NT2/D1 (cell line): ENCODE measurements around the gene LDB3.

Experiments used
- DNase-seq: peaks from one replicate; pipeline ENCODE4 v3.0.0-alpha.2; 2011; ENCODE audit warnings: low read depth, low spot score
- H3K27me3 ChIP-seq: 2 replicates; pipeline ENCODE4 v1.6.0; 2011; ENCODE audit warnings: mild to moderate bottlenecking; ENCODE audit not compliant: insufficient read length, insufficient read depth
- H3K36me3 ChIP-seq: 2 replicates; pipeline ENCODE4 v1.6.1; 2011; ENCODE audit warnings: mild to moderate bottlenecking, low read length, mixed read lengths; ENCODE audit not compliant: insufficient read depth, insufficient read length
- H3K4me1 ChIP-seq: 2 replicates; pipeline ENCODE4 v1.5.1; 2011; ENCODE audit not compliant: insufficient read depth, insufficient read length
- H3K4me3 ChIP-seq: 2 replicates; pipeline ENCODE4 v1.5.1; 2011; ENCODE audit warnings: low read depth; ENCODE audit not compliant: insufficient read length
- H3K9ac ChIP-seq: 2 replicates; pipeline ENCODE4 v1.6.0; 2011; ENCODE audit warnings: low read depth; ENCODE audit not compliant: insufficient read length
- H3K9me3 ChIP-seq: 2 replicates; pipeline ENCODE4 v1.5.1; 2011; ENCODE audit warnings: mild to moderate bottlenecking, low read length; ENCODE audit not compliant: insufficient read depth
- SUZ12 ChIP-seq: IDR thresholded peaks from 2 replicates; pipeline ENCODE4 v1.6.1; 2011; ENCODE audit not compliant: insufficient read length, insufficient read depth; ENCODE audit errors: extremely low read depth
- YY1 ChIP-seq: IDR thresholded peaks from 2 replicates; pipeline ENCODE4 v1.6.1; 2011; ENCODE audit not compliant: insufficient read length, insufficient read depth
- ZNF274 ChIP-seq: IDR thresholded peaks from 2 replicates; pipeline ENCODE4 v1.6.1; 2011; ENCODE audit warnings: mild to moderate bottlenecking, low read depth, low read length

Gene LDB3

DNA sequence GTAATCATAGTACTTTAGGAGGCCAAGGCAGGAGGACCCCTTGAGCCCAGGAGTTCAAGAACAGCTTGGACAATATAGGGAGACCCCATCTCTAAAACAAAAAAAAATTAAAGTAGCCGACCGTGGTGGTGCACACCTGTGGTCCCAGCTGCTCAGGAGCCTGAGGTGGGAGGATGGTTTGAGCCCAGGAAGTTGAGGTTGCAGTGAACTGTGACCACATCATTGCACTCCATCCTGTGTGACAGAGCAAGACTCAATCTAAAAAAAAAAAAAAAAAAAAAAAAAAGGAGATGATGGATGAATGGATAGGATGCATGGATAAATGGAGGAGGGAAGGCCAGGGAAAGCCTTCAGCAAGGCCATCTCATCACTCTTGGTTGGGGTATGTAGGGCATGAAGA is 54.7 kb downstream of the LDB3 start:
- no peaks in the 10 kb centered on the region for H3K36me3 ChIP-seq
- H3K27me3 ChIP-seq: no peaks in the 10 kb centered on the region
- H3K9ac ChIP-seq: no peak overlapping the region
- no peak for DNase-seq
- H3K4me3 ChIP-seq: no peak overlapping the region
- no peaks in the 10 kb centered on the region for H3K4me1 ChIP-seq
- no peaks in the 10 kb centered on the region for H3K9me3 ChIP-seq
- no peak for TF ChIP-seq YY1
- no peak for TF ChIP-seq SUZ12
- no peak for TF ChIP-seq ZNF274

DNA sequence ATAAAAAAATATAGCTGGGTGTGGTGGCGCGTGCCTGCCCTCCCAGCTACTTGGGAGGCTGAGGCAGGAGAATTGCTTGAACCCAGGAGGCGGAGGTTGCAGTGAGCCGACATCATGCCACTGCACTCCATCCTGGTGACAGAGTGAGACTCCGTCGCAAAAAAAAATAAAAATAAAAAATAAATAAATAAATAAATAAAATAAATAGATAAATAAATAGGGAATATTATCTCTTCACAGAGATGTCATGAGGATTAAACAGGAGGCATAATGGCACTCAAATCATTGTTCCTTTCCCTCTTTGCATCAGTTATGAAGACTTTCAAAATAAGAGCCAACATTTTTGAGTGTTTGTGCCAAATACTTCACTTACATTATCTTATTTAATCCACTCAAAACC is 56.1 kb downstream of the LDB3 start:
- H3K9ac ChIP-seq: no peak overlapping the region
- no peak for DNase-seq
- TF ChIP-seq YY1 (no peak), SUZ12 (no peak), ZNF274 (no peak)

DNA sequence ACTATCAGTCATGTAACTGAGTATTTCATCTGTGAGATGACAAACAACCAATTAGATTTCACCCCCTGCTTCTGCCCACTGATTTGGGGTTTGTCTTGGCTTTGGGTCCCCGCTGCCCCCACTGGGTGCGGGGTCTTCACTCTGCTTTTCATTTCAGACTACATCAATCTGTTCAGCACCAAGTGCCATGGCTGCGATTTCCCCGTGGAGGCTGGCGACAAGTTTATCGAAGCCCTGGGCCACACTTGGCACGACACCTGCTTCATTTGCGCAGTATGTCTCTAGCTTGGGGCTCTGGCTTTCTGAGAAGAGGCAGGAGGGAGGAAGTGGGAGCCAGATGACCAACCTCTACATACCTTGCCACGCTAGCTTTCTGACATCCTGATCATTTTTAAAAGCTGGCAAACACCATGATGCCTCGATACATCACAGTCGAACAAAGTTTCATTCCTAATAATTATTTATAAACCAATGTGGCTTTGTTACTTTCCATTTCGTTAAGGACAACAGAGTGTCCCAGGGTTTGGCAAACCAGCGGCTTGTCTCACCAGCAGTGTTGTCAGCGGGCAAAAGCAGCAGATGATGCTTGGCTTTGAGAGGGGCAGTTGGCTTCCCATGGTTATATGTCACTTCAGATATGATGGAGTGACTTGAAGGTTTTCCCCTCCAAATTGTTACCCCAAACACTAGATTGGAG is 57.8 kb downstream of the LDB3 start:
- no peaks in the 10 kb centered on the region for H3K9me3 ChIP-seq
- H3K9ac ChIP-seq: no peak overlapping the region
- H3K27me3 ChIP-seq: no peaks in the 10 kb centered on the region
- no peaks in the 10 kb centered on the region for H3K36me3 ChIP-seq
- TF ChIP-seq ZNF274 (no peak), YY1 (no peak), SUZ12 (no peak)
- DNase-seq: no peak
- H3K4me1 ChIP-seq: no peaks in the 10 kb centered on the region
- no peak overlapping the region for H3K4me3 ChIP-seq

More for the DNA sequence above, 56.1 kb downstream of the LDB3 start:
- Histone ChIP-seq H3K4me3 (no peak overlapping the region), H3K36me3 (no peaks in the 10 kb centered on the region), H3K4me1 (no peaks in the 10 kb centered on the region), H3K27me3 (no peaks in the 10 kb centered on the region), H3K9me3 (no peaks in the 10 kb centered on the region)

DNA sequence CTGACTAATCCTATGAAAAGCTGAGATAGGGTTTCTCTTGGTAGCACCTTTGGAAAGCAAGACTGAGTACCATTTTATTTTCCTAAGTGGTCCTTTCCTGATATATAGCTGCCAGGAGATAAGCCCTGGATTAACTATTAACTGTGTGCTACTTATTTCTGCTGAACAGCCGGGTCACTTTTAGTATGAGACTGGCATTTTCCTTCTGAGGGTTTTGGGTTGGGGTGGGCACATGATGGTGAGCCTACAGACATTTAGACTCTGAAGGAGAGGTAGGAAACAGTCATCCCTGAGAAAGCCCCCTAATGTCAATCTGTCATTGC is 58.3 kb downstream of the LDB3 start:
- no peak overlapping the region for H3K4me3 ChIP-seq
- no peak overlapping the region for H3K9ac ChIP-seq
- H3K9me3 ChIP-seq: no peaks in the 10 kb centered on the region
- no peaks in the 10 kb centered on the region for H3K27me3 ChIP-seq
- H3K4me1 ChIP-seq: no peaks in the 10 kb centered on the region
- H3K36me3 ChIP-seq: no peaks in the 10 kb centered on the region
- TF ChIP-seq YY1 (no peak), SUZ12 (no peak), ZNF274 (no peak)
- no peak for DNase-seq

DNA sequence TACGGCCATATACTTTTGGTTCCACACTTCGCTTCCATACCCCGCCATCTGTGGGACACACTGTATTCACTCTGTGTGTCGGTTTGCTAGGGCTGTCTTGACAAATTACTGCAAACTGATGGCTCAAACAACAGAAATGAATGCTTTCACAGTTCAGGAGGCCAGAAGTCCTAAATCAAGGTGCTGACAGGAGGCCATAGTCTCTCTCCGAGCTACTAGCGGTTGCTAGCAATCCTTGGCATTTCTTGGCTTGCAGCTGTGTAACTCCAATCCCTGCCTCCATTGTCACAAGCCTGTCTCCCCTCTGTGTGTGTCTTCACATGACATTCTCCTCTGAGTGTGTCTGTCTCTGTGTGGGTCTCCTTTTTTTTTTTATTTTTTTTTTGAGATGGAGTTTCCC is 59.2 kb downstream of the LDB3 start:
- Histone ChIP-seq H3K36me3 (no peaks in the 10 kb centered on the region), H3K27me3 (no peaks in the 10 kb centered on the region), H3K4me1 (no peaks in the 10 kb centered on the region), H3K4me3 (no peak overlapping the region), H3K9me3 (no peaks in the 10 kb centered on the region), H3K9ac (no peak overlapping the region)
- no peak for DNase-seq
- TF ChIP-seq YY1 (no peak), SUZ12 (no peak), ZNF274 (no peak)

DNA sequence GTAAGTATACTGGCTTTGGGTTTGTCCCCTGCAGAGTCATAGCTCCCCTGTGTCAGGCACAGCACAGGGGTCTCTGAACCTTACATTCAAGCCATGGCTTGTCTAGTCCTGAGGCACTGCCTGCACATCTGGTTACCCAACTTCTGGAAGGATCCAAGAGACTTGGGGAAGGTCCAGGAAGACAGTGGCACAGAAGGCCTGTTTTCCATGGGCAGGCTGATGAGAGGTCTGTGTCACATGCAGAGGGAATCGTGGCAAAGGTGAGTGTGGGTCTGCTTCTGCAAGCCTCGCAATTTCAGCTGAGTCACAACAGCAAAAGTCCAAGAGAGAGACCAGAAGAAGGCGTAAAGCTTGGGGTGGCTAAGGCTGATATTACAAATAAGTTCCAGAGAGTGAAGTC is 59.7 kb downstream of the LDB3 start:
- H3K4me3 ChIP-seq: no peak overlapping the region
- DNase-seq: no peak
- H3K9ac ChIP-seq: no peak overlapping the region
- no peak for TF ChIP-seq YY1
- no peak for TF ChIP-seq SUZ12
- TF ChIP-seq ZNF274: no peak
- no peaks in the 10 kb centered on the region for H3K4me1 ChIP-seq
- H3K27me3 ChIP-seq: no peaks in the 10 kb centered on the region
- no peaks in the 10 kb centered on the region for H3K9me3 ChIP-seq
- H3K36me3 ChIP-seq: no peaks in the 10 kb centered on the region

DNA sequence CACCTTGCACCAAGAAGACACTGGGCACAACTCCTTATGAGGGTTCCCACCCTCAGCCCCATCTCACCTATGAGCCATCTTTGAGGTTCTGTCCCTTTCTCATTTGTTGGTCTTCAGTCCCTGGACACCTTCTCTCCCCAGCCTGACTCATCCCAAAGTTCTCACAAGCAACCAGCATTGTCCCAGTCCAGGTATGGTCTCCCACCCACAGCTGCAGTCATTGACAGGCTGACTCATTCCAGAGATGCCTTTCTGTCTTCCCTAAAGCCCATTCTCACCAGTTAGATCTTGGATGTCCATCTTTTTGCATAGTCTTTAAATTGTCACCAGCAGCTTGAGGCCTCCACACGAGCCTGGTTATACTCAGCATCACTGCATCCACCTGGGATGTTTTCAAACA is 61.4 kb downstream of the LDB3 start:
- Histone ChIP-seq H3K9me3 (no peaks in the 10 kb centered on the region), H3K4me1 (no peaks in the 10 kb centered on the region), H3K36me3 (no peaks in the 10 kb centered on the region), H3K4me3 (no peak overlapping the region), H3K9ac (no peak overlapping the region), H3K27me3 (no peaks in the 10 kb centered on the region)
- TF ChIP-seq SUZ12: no peak
- DNase-seq: no peak

DNA sequence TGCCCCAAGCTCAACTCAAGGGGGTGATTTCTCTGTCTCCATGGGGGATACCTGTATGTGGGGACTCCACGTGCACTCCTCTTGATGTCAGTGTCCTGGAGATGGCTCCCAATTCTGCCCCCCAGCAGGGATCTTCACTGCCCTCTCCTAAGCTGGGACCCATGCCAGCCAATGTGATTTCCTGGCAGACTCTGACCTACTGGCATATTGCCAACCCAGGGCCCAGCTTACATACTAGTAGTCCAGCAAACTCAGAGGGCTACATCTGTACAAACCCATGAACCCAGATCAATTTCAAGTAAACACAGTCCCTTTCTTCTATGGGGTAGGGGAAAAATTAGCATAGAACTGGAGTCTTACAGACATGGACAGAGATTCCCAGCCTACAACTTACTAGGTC is 61.9 kb downstream of the LDB3 start:
- DNase-seq: no peak
- Histone ChIP-seq H3K36me3 (no peaks in the 10 kb centered on the region), H3K4me3 (no peak overlapping the region), H3K9ac (no peak overlapping the region), H3K27me3 (no peaks in the 10 kb centered on the region), H3K4me1 (no peaks in the 10 kb centered on the region), H3K9me3 (no peaks in the 10 kb centered on the region)
- TF ChIP-seq ZNF274 (no peak), SUZ12 (no peak), YY1 (no peak)
